ENCODE measurements around the gene GCC2. TPM values are rescaled to one million over a fixed set of nuclear protein-coding genes. Genes with fewer than 3 reads are reported as not detected.

GCC2 gene
- total RNA-seq, 1 donor from 2014 or later, result 25.8 TPM

GRCh38 chr2:108409768-108410167 is 39.2 kb upstream of the GCC2 start:
- no peak for DNase-seq (ENCODE audit: low read depth)
- H3K4me3 ChIP-seq (ENCODE audit: low read depth, low read length), result no peak overlapping the region
- TF ChIP-seq, protein P1, sequence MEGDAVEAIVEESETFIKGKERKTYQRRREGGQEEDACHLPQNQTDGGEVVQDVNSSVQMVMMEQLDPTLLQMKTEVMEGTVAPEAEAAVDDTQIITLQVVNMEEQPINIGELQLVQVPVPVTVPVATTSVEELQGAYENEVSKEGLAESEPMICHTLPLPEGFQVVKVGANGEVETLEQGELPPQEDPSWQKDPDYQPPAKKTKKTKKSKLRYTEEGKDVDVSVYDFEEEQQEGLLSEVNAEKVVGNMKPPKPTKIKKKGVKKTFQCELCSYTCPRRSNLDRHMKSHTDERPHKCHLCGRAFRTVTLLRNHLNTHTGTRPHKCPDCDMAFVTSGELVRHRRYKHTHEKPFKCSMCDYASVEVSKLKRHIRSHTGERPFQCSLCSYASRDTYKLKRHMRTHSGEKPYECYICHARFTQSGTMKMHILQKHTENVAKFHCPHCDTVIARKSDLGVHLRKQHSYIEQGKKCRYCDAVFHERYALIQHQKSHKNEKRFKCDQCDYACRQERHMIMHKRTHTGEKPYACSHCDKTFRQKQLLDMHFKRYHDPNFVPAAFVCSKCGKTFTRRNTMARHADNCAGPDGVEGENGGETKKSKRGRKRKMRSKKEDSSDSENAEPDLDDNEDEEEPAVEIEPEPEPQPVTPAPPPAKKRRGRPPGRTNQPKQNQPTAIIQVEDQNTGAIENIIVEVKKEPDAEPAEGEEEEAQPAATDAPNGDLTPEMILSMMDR (conservative IDR thresholded peaks at IDR 0.05; ENCODE audit: low read depth, low read length), result no peak

- peak; percentile 78 for DNase-seq (ENCODE audit: low read depth)
- TF ChIP-seq, protein P1 (conservative IDR thresholded peaks at IDR 0.05; ENCODE audit: low read depth, low read length), result no peak
- H3K4me3 ChIP-seq (ENCODE audit: low read depth, low read length), result no peak overlapping the region
Observed at GRCh38 chr2:108412995-108413710, 35.9 kb upstream of the GCC2 start.

GRCh38 chr2:108413711-108414095 is 35.3 kb upstream of the GCC2 start:
- DNase-seq (ENCODE audit: low read depth), result no peak
- no peak overlapping the region for H3K4me3 ChIP-seq (ENCODE audit: low read depth, low read length)
- TF ChIP-seq, protein P1 (conservative IDR thresholded peaks at IDR 0.05; ENCODE audit: low read depth, low read length), result no peak

DNA sequence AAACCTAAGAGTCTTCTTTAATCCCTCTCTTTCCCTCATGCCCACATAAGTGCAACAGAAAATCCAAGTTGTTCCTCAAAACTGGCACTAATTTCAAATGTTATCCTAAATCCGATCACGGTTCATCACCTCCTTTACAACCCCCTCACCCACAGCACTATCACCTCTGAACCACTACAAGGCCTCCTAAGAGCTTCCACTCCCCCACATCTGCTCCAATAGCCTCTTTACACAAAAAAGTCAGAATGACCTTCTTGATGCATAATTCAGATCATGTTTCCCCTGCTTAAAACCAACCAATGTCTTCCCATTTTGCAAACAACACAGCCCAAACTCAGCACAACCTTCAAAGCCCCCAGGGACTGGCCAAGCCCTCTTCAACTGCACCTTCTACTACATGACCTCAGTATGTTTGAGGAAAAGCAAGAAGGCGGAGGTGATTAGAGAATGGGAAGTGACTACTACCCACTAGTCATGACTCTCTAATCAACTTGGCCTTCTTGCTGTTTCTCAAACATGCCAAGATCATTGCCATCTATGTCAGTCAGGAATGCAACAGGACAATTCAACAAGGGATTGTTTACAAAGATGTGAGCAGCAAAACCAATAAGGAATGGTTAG is 34.6 kb upstream of the GCC2 start:
- no peak overlapping the region for H3K4me3 ChIP-seq (ENCODE audit: low read depth, low read length)
- DNase-seq (ENCODE audit: low read depth), result no peak
- TF ChIP-seq, protein P1 (conservative IDR thresholded peaks at IDR 0.05; ENCODE audit: low read depth, low read length), result no peak

DNA sequence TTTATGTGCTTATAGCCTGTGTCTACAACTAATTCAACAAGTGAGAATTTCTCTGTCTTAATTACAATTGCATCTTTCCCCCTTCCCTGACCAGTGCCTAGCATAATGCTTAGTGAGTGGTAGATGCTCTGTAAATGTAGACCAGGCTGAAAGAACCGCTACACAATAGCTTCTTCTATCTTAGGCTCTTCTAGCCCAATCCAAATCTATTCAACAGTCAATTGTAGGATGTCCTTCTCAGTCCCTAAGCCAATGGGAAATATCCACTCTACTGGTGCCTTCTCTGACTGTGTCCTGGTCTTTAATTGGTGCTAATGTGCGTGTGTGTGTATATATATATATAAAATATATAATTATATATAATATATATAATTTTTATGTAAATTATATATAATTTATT is 34.1 kb upstream of the GCC2 start:
- DNase-seq (ENCODE audit: low read depth), result no peak

DNA sequence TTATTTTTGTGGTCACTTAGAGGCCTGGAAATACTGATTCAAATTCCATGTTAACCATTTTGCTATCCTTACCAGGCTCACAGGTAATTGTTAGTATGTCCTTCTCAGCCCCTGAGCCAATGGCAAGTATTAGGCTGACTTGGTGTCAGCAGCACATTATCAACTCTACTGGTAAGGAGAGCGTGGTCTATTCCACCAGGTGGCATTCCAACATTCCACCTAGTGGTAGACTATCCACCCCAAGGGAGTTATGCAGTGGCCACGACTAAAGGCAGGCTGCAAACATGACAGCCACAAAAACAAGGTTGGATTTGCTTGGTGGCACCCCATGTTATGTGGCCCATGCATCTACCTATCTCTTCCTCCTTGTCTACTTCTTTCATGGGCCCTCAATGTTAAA is 31.8 kb upstream of the GCC2 start:
- no peak for DNase-seq (ENCODE audit: low read depth)
- no peak overlapping the region for H3K4me3 ChIP-seq (ENCODE audit: low read depth, low read length)
- TF ChIP-seq, protein P1 (conservative IDR thresholded peaks at IDR 0.05; ENCODE audit: low read depth, low read length), result peak; percentile 40

More for the DNA sequence above, 34.1 kb upstream of the GCC2 start:
- H3K4me3 ChIP-seq (ENCODE audit: low read depth, low read length), result no peak overlapping the region
- TF ChIP-seq, protein P1 (conservative IDR thresholded peaks at IDR 0.05; ENCODE audit: low read depth, low read length), result no peak

GRCh38 chr2:108418416-108418815 is 30.6 kb upstream of the GCC2 start:
- TF ChIP-seq, protein P1 (conservative IDR thresholded peaks at IDR 0.05; ENCODE audit: low read depth, low read length), result no peak
- no peak overlapping the region for H3K4me3 ChIP-seq (ENCODE audit: low read depth, low read length)
- DNase-seq (ENCODE audit: low read depth), result no peak

Measured in epithelial cell of proximal tubule (primary cell).